Activated B cell treated with CpG ODN at 0.5 μM for 24 hours (primary cell): ENCODE data around the gene TNFSF12. TPM values are rescaled to one million over a fixed set of nuclear protein-coding genes. Genes with fewer than 3 reads are reported as not detected.

ENCODE experiments used
- ATAC-seq: fragments of 200-7000 bp; cut with Tn5 transposase; one replicate; pipeline ENCODE4 v1.10.0; 2021; ENCODE audit warnings: low read depth, mild to moderate bottlenecking, moderate library complexity
- CTCF ChIA-PET: fragments of 350-600 bp; sonication (Branson Sonifier 250); formaldehyde crosslinking; loops from one replicate; lab custom pipeline; 2021; ENCODE audit warnings: antibody characterized with exemption; lab: Charles Lee
- POLR2A ChIA-PET: fragments of 350-600 bp; sonication (Branson Sonifier 250); formaldehyde crosslinking; loops from one replicate; lab custom pipeline; 2021; ENCODE audit warnings: antibody characterized with exemption; lab: Charles Lee
- DNase-seq: peaks from one replicate; pipeline ENCODE4 v3.0.0; 2022
- H3K27ac Mint-ChIP-seq: one replicate; pipeline ENCODE4 v1.8.0; 2020; ENCODE audit warnings: mixed read lengths
- H3K27me3 Mint-ChIP-seq: one replicate; pipeline ENCODE4 v1.8.0; 2021; ENCODE audit warnings: mixed read lengths
- H3K36me3 Mint-ChIP-seq: one replicate; pipeline ENCODE4 v1.8.0; 2021; ENCODE audit warnings: low read depth, mixed read lengths
- H3K4me1 Mint-ChIP-seq: one replicate; pipeline ENCODE4 v1.8.0; 2021; ENCODE audit warnings: mixed read lengths
- H3K4me3 Mint-ChIP-seq: one replicate; pipeline ENCODE4 v1.8.0; 2020; ENCODE audit warnings: mild to moderate bottlenecking, mixed read lengths
- H3K9me3 Mint-ChIP-seq: one replicate; pipeline ENCODE4 v1.8.0; 2020; ENCODE audit warnings: mixed read lengths
- CTCF ChIP-seq: fragments of 200-600 bp; IDR thresholded peaks from one replicate; pipeline ENCODE4 v1.8.0; 2022; ENCODE audit warnings: antibody characterized with exemption, mild to moderate bottlenecking
- intact Hi-C: fragments of 100-400 bp; cut with micrococcal nuclease; formaldehyde crosslinking; loops from one replicate; pipeline ENCODE4 v1.15.1; 2024
- total RNA-seq: library from RNA; stranded (reverse); gene quantifications from 2 replicates; pipeline ENCODE4 v1.2.3, GENCODE V29; 2022

TNFSF12 gene
- 25.2 and 30.7 TPM in 2 replicates for total RNA-seq

GRCh38 chr17:7548585-7549400 lies at the start of gene TNFSF12:
Gene TNFSF12 (plus strand): TSS chr17:7549058. CDS start chr17:7549154, 96 bp downstream.
- Mint-ChIP-seq H3K4me1 (peaks cover 52% of the 10 kb centered on the region), H3K36me3 (peaks cover 9% of the 10 kb centered on the region), H3K27ac (peak within 1 kb of the TSS; percentile 90), H3K4me3 (peak within 1 kb of the TSS; percentile 82), H3K27me3 (no peaks in the 10 kb centered on the region), H3K9me3 (no peaks in the 10 kb centered on the region)
- ChIA-PET POLR2A (interaction anchor here (0.6 to 3.9 kb wide), 8 partner anchors 9 to 114 kb away, joined by 3 to 56 read pairs (median 10); partner anchors contain the start of genes MPDU1, POLR2A, SENP3 and TMEM102), CTCF (interaction anchor here (1.4 to 3.1 kb wide), 3 partner anchors 12 to 26 kb away, joined by 5 to 20 read pairs (median 11); partner anchors contain the start of gene SENP3)
- intact Hi-C loops, result no loop called here
- ATAC-seq, result peak; percentile 58
- no peak for TF ChIP-seq CTCF
- DNase-seq, result peak; percentile 55

- no peak for TF ChIP-seq CTCF
- Mint-ChIP-seq H3K27ac (no peak overlapping the region), H3K36me3 (peaks cover 89% of the 10 kb centered on the region), H3K4me3 (no peak overlapping the region), H3K9me3 (no peaks in the 10 kb centered on the region), H3K27me3 (no peaks in the 10 kb centered on the region), H3K4me1 (no peaks in the 10 kb centered on the region)
- ATAC-seq, result no peak
- DNase-seq, result no peak
- intact Hi-C loops, result no loop called here
- POLR2A ChIA-PET, result interaction anchor here (0.7 kb wide), 1 partner anchor 62 kb away, joined by 8 read pairs; no protein-coding TSS in a partner anchor
- CTCF ChIA-PET, result no interaction called here
Observed at GRCh38 chr17:7499161-7499560, 49.7 kb upstream of the TNFSF12 start.

- Mint-ChIP-seq H3K4me1 (no peaks in the 10 kb centered on the region), H3K36me3 (peaks cover 86% of the 10 kb centered on the region), H3K4me3 (no peak overlapping the region), H3K27ac (no peak overlapping the region), H3K27me3 (no peaks in the 10 kb centered on the region), H3K9me3 (no peaks in the 10 kb centered on the region)
- DNase-seq (no peak), ATAC-seq (no peak)
- TF ChIP-seq CTCF, result no peak
- intact Hi-C loops, result no loop called here
- POLR2A ChIA-PET, result no interaction called here
- CTCF ChIA-PET, result interaction anchor here (1.5 to 1.6 kb wide), 2 partner anchors 65 to 145 kb away, joined by 7 to 9 read pairs; no protein-coding TSS in a partner anchor
Observed at GRCh38 chr17:7501729-7502128, 47.1 kb upstream of the TNFSF12 start.

- ChIA-PET CTCF (interaction anchor here (1.0 to 1.6 kb wide), 3 partner anchors 58 to 146 kb away, joined by 4 to 9 read pairs (median 7); no protein-coding TSS in a partner anchor), POLR2A (interaction anchor here (0.8 kb wide), 1 partner anchor 77 kb away, joined by 3 read pairs; the partner anchor contains the start of gene CD68)
- no peaks in the 10 kb centered on the region for H3K4me1 Mint-ChIP-seq
- no peak overlapping the region for H3K4me3 Mint-ChIP-seq
- no peak for ATAC-seq
- no peak for TF ChIP-seq CTCF
- no peak overlapping the region for H3K27ac Mint-ChIP-seq
- no peak for DNase-seq
- H3K27me3 Mint-ChIP-seq, result no peaks in the 10 kb centered on the region
- no peaks in the 10 kb centered on the region for H3K9me3 Mint-ChIP-seq
- intact Hi-C loops, result no loop called here
- H3K36me3 Mint-ChIP-seq, result peaks cover 86% of the 10 kb centered on the region
Observed at GRCh38 chr17:7502171-7502847, 46.5 kb upstream of the TNFSF12 start.
